Gastrocnemius medialis (tissue), 4 donors: ENCODE data around the gene SMURF1. TPM values are rescaled to one million over a fixed set of nuclear protein-coding genes. Genes with fewer than 3 reads are reported as not detected.

Experiments
- ATAC-seq, 2 donors: fragments of 150-250 bp; one replicate each; pipeline ENCODE4 v1.9.1; 2016
- DNase-seq, 2 donors: peaks; one replicate each; pipeline ENCODE4 v3.0.0-alpha.2; 2019
- H3K27ac ChIP-seq, 4 donors: fragments of 200-600 bp; sonication (generic); 1 replicate in 1 of 4; 2 replicates in 3 of 4; pipeline ENCODE4 v1.5.1; 2016 to 2018; ENCODE audit warnings: mild to moderate bottlenecking in 2 of 4, moderate library complexity in 1 of 4
- H3K27me3 ChIP-seq, 3 donors: fragments of 200-600 bp; sonication (generic) in 2 of 3; 1 replicate in 1 of 3; 2 replicates in 2 of 3; pipeline versions ENCODE4 v1.5.1 to v1.6.0; 2016 to 2019; ENCODE audit warnings: mild to moderate bottlenecking in 1 of 3, moderate library complexity in 1 of 3
- H3K36me3 ChIP-seq, 2 donors: fragments of 200-600 bp; sonication (generic) in 1 of 2; one replicate each; pipeline ENCODE4 v1.5.1; 2017 to 2018
- H3K4me1 ChIP-seq, 2 donors: fragments of 200-600 bp; sonication (generic) in 1 of 2; one replicate each; pipeline ENCODE4 v1.5.1; 2016 to 2017; ENCODE audit warnings: mild to moderate bottlenecking in 2 of 2
- H3K4me3 ChIP-seq, 4 donors: fragments of 200-600 bp; sonication (generic) in 3 of 4; 1 replicate in 1 of 4; 2 replicates in 3 of 4; pipeline ENCODE4 v1.5.1; 2016 to 2019; ENCODE audit warnings: mild to moderate bottlenecking in 2 of 4
- H3K9me3 ChIP-seq, 3 donors: fragments of 200-600 bp; sonication (generic) in 2 of 3; 1 replicate in 1 of 3; 2 replicates in 2 of 3; pipeline ENCODE4 v1.5.1; 2016 to 2019
- POLR2A ChIP-seq, 2 donors: fragments of 450-650 bp; IDR thresholded peaks; one replicate each; pipeline ENCODE4 v1.6.1; 2017; ENCODE audit warnings: antibody characterized with exemption in 2 of 2, mild to moderate bottlenecking in 2 of 2, moderate library complexity in 2 of 2
- in situ Hi-C, 4 donors: fragments of 200-750 bp; cut with MboI; loops; one replicate each; pipeline versions ENCODE4 v1.15.0 to v1.8.0; 2017; ENCODE audit warnings: low sequenced_read_pairs in 4 of 4
- intact Hi-C: fragments of 100-400 bp; cut with DNase I; formaldehyde crosslinking; loops from one replicate; pipeline ENCODE4 v1.15.1; 2023; ENCODE audit warnings: low total_unique reads
- total RNA-seq, 4 donors: library from RNA; depleted of rRNA; stranded (reverse); fragments of >200 nt; gene quantifications; one replicate each; pipeline versions ENCODE4 v1.1.0 to v1.2.3, GENCODE V29; 2016
- TF ChIP-seq, protein P1 (sequence below), 5 experiments: fragments of 450-650 bp in 3 of 5; fragments of 200-600 bp in 2 of 5; sonication (generic) in 2 of 5; IDR thresholded peaks in 4 of 5; conservative IDR thresholded peaks in 1 of 5; 1 replicate in 4 of 5; 2 replicates in 1 of 5; pipeline ENCODE4 v1.5.1; 2016 to 2019; ENCODE audit warnings: antibody characterized with exemption in 5 of 5, mild to moderate bottlenecking in 3 of 5, moderate library complexity in 3 of 5

SMURF1 gene
- total RNA-seq, 4 donors from 2014 or later, result 15.4 to 44.8 (median 18.3) TPM

DNA sequence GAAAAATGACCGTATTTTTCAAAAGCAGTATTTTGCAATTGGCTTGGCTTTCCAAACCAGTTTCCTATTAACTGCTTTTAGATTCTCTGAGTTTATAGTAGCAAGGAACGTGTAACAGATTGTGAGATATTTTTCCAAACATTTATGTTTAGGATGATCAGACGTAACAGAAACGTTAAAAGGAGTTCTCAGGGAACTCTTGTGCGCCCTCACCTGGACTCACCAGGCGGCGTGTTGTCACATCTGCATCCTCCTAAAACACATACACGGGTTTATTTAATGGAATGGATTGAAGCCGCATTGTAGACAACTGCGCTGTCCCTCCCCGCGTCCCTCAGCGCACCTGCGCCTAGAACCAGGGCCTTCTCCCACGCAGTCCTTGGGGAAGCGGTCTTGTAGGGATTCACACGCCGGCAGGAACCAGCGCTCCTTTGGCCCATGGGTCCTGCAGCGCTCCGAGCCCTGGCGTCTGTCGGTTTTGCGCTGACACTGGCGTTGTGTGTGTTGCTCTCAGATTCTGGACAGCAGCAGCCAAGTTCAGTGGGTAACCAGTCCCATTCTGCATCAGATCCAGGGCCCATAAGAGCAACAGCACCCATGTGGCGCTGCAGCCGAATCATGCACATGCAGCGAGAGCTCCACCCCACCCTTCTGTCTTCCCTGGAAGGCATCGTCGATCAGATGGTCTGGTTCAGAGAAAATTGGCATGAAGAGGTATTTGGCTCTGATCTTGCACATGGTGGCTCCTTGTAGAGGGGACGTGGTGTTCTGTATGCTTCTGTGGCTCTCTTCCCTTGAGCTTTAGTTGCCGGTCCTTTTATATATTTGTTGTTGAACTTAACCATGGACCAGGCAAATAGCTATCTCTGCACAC is 150.6 kb downstream of the SMURF1 start:
- H3K4me3 ChIP-seq, result no peak overlapping the region
- no peak for DNase-seq
- in situ Hi-C loops, result no loop called here

DNA sequence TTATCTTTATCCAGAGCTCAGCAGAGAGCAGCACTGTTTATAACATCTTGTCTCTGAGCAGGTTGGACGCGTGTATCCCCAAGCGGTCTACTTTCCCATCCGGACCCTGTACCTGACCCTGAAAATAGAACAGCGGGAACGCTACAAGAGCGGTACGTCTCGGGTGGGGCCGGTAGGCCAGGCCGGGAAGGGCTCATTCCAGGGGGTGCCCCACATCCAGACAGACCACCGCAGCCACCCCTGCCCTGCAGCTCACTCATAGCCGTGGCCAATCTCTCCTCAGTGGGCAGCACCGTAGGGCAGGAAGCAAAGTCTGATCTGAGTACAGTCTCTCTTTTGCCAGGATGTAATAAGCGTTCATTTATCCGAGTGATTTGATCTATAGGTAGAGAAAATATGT is 151.8 kb downstream of the SMURF1 start:
- H3K9me3 ChIP-seq, result no peaks in the 10 kb centered on the region
- no peaks in the 10 kb centered on the region for H3K27me3 ChIP-seq
- DNase-seq (no peak), ATAC-seq (no peak)
- intact Hi-C loops, result no loop called here
- no peak overlapping the region for H3K27ac ChIP-seq
- H3K36me3 ChIP-seq, result peaks cover 0 to 98% of the 10 kb centered on the region in 2 donors
- H3K4me1 ChIP-seq, result no peaks in the 10 kb centered on the region
- in situ Hi-C loops, result no loop called here
- H3K4me3 ChIP-seq, result no peak overlapping the region
- TF ChIP-seq POLR2A (IDR thresholded peaks at IDR 0.05), result no peak
- TF ChIP-seq, protein P1, sequence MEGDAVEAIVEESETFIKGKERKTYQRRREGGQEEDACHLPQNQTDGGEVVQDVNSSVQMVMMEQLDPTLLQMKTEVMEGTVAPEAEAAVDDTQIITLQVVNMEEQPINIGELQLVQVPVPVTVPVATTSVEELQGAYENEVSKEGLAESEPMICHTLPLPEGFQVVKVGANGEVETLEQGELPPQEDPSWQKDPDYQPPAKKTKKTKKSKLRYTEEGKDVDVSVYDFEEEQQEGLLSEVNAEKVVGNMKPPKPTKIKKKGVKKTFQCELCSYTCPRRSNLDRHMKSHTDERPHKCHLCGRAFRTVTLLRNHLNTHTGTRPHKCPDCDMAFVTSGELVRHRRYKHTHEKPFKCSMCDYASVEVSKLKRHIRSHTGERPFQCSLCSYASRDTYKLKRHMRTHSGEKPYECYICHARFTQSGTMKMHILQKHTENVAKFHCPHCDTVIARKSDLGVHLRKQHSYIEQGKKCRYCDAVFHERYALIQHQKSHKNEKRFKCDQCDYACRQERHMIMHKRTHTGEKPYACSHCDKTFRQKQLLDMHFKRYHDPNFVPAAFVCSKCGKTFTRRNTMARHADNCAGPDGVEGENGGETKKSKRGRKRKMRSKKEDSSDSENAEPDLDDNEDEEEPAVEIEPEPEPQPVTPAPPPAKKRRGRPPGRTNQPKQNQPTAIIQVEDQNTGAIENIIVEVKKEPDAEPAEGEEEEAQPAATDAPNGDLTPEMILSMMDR (IDR thresholded peaks at IDR 0.05 in 4 of 5, conservative IDR thresholded peaks at IDR 0.05 in 1 of 5), result no peak

More for the DNA sequence above, 150.6 kb downstream of the SMURF1 start:
- Histone ChIP-seq H3K4me1 (no peaks in the 10 kb centered on the region), H3K36me3 (peaks cover 0 to 88% of the 10 kb centered on the region in 2 donors), H3K9me3 (no peaks in the 10 kb centered on the region), H3K27ac (no peak overlapping the region), H3K27me3 (no peaks in the 10 kb centered on the region)
- TF ChIP-seq, protein P1 (IDR thresholded peaks at IDR 0.05 in 4 of 5, conservative IDR thresholded peaks at IDR 0.05 in 1 of 5), result no peak
- no peak for TF ChIP-seq POLR2A (IDR thresholded peaks at IDR 0.05)
- intact Hi-C loops, result no loop called here
- no peak for ATAC-seq

DNA sequence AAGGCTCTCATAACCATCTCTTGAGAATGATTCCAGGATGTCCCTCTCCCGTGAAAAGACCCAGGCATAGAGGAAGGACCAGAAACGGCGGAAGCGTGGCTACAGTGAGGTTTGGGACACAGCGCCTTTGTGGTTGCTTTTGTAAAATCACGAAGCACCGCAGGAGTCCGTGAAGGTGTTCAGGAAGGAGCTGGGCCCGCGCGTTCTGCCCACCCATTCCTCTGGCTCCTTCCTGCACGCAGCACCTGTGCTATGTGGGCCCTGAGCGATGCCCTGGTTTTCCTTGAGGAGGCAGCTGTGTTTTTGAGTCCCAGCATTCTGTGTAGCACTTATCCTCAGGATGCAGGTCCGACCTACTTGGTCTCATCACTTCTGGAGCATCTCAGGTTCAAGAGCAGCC is 152.8 kb downstream of the SMURF1 start:
- TF ChIP-seq POLR2A (IDR thresholded peaks at IDR 0.05), result no peak
- TF ChIP-seq, protein P1 (IDR thresholded peaks at IDR 0.05 in 4 of 5, conservative IDR thresholded peaks at IDR 0.05 in 1 of 5), result no peak
- intact Hi-C loops, result no loop called here
- Histone ChIP-seq H3K27me3 (no peaks in the 10 kb centered on the region), H3K4me1 (no peaks in the 10 kb centered on the region), H3K36me3 (peaks cover 2 to 98% of the 10 kb centered on the region in 2 donors), H3K9me3 (no peaks in the 10 kb centered on the region), H3K27ac (no peak overlapping the region), H3K4me3 (no peak overlapping the region)
- in situ Hi-C loops, result no loop called here
- no peak for DNase-seq
- ATAC-seq, result no peak

DNA sequence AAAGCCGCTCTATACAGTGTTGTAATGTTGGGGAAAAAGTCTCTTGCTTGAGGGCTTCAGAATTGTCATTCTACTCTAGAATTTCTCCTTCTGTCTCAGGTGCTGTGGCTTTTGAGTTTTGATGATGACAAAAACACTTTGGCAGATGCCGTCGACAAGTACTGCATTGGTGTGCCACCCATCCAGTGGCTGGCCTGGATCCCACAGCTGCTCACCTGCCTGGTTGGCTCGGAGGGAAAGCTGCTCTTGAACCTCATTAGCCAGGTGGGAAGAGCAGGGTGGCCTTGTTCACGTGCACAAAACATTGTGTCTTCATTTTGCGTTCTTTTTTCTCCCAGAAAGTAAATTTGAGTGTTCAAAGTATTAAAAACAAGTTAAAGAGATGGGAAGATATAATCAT is 153.6 kb downstream of the SMURF1 start:
- H3K27ac ChIP-seq, result no peak overlapping the region
- no peaks in the 10 kb centered on the region for H3K27me3 ChIP-seq
- H3K36me3 ChIP-seq, result peaks cover 2 to 98% of the 10 kb centered on the region in 2 donors
- DNase-seq, result no peak
- TF ChIP-seq, protein P1 (IDR thresholded peaks at IDR 0.05 in 4 of 5, conservative IDR thresholded peaks at IDR 0.05 in 1 of 5), result no peak
- no peak for TF ChIP-seq POLR2A (IDR thresholded peaks at IDR 0.05)
- H3K9me3 ChIP-seq, result no peaks in the 10 kb centered on the region
- no peak overlapping the region for H3K4me3 ChIP-seq
- no peaks in the 10 kb centered on the region for H3K4me1 ChIP-seq
- in situ Hi-C loops (no loop called here), intact Hi-C loops (no loop called here)
- no peak for ATAC-seq
